Neural cell (in vitro differentiated cells): ENCODE data around the gene FMN2. TPM values are rescaled to one million over a fixed set of nuclear protein-coding genes. Genes with fewer than 3 reads are reported as not detected.

Source experiments
- H2AFZ ChIP-seq: fragments of 200-600, 300-800 bp; sonication (generic), shearing (Covaris generic); 2 replicates; pipeline ENCODE4 v1.6.0; 2014; ENCODE audit warnings: low read depth, mild to moderate bottlenecking, antibody characterized with exemption, low read length, moderate library complexity
- H3F3A ChIP-seq: fragments of 200-600 bp; shearing (Covaris generic); 2 replicates; pipeline ENCODE4 v1.6.1; 2016; ENCODE audit warnings: mild to moderate bottlenecking, moderate library complexity, mixed read lengths, antibody characterized with exemption, low read length; ENCODE audit not compliant: insufficient read depth, poor library complexity, severe bottlenecking
- H3K27ac ChIP-seq: fragments of 200-600, 300-800 bp; sonication (generic), shearing (Covaris generic); 2 replicates; pipeline ENCODE4 v1.5.1; 2014; ENCODE audit warnings: mild to moderate bottlenecking, low read length, moderate library complexity
- H3K27me3 ChIP-seq: fragments of 300-800, 200-600 bp; sonication (generic), shearing (Covaris generic); 2 replicates; pipeline ENCODE4 v1.6.0; 2014; ENCODE audit warnings: mild to moderate bottlenecking, low read depth, low read length, moderate library complexity; ENCODE audit not compliant: insufficient read depth
- H3K36me3 ChIP-seq: fragments of 300-800, 200-600 bp; sonication (generic), shearing (Covaris generic); 2 replicates; pipeline ENCODE4 v1.5.1; 2014; ENCODE audit warnings: mild to moderate bottlenecking, antibody characterized with exemption, low read length, moderate library complexity; ENCODE audit not compliant: insufficient read depth
- H3K4me2 ChIP-seq: fragments of 300-800, 200-600 bp; sonication (generic), shearing (Covaris generic); 2 replicates; pipeline ENCODE4 v1.6.0; 2014; ENCODE audit warnings: mild to moderate bottlenecking, low read length
- H3K4me3 ChIP-seq: fragments of 300-800, 200-600 bp; sonication (generic), shearing (Covaris generic); 2 replicates; pipeline ENCODE4 v1.5.1; 2014; ENCODE audit warnings: mild to moderate bottlenecking, low read length, moderate library complexity
- H3K79me2 ChIP-seq: fragments of 200-600 bp; shearing (Covaris generic); replicated peaks from 2 replicates; pipeline ENCODE4 v1.6.0; 2014; ENCODE audit warnings: mild to moderate bottlenecking, low read length, moderate library complexity; ENCODE audit not compliant: insufficient read depth
- H3K9ac ChIP-seq: fragments of 300-800, 200-600 bp; sonication (generic), shearing (Covaris generic); 2 replicates; pipeline ENCODE4 v1.6.1; 2016; ENCODE audit warnings: mild to moderate bottlenecking, low read length, mixed read lengths
- H3K9me2 ChIP-seq: fragments of 200-600 bp; shearing (Covaris generic); 2 replicates; pipeline ENCODE4 v1.6.1; 2016; ENCODE audit warnings: mild to moderate bottlenecking, low read length, mixed read lengths; ENCODE audit not compliant: insufficient read depth
- H3K9me3 ChIP-seq: fragments of 200-600, 300-800 bp; sonication (generic), shearing (Covaris generic); 2 replicates; pipeline ENCODE4 v1.6.1; 2016; ENCODE audit warnings: mild to moderate bottlenecking, mixed run types, low read length, moderate library complexity, mixed read lengths
- H4K20me1 ChIP-seq: fragments of 200-600 bp; shearing (Covaris generic); 2 replicates; pipeline ENCODE4 v1.6.1; 2016; ENCODE audit warnings: mild to moderate bottlenecking, mixed run types; ENCODE audit not compliant: insufficient read depth
- EP300 ChIP-seq: fragments of 450-650 bp; conservative IDR thresholded peaks from 2 replicates; pipeline ENCODE4 v1.6.1; 2014; ENCODE audit warnings: antibody characterized with exemption, mild to moderate bottlenecking, moderate library complexity; ENCODE audit not compliant: poor library complexity, severe bottlenecking
- EZH2 ChIP-seq: fragments of 200-600, 300-800 bp; shearing (Covaris generic), sonication (generic); IDR thresholded peaks from 2 replicates; pipeline ENCODE4 v1.6.1; 2014; ENCODE audit warnings: antibody characterized with exemption, low read length, borderline replicate concordance, mild to moderate bottlenecking; ENCODE audit not compliant: insufficient read depth, poor library complexity, severe bottlenecking
- MXI1 ChIP-seq: fragments of 450-650 bp; conservative IDR thresholded peaks from 2 replicates; pipeline ENCODE4 v1.6.1; 2014; ENCODE audit warnings: antibody characterized with exemption, mild to moderate bottlenecking; ENCODE audit not compliant: poor library complexity, severe bottlenecking
- POLR2AphosphoS5 ChIP-seq: IDR thresholded peaks from 2 replicates; pipeline ENCODE4 v1.6.1; 2012
- RAD21 ChIP-seq: fragments of 450-650 bp; conservative IDR thresholded peaks from 2 replicates; pipeline ENCODE4 v1.6.1; 2014; ENCODE audit warnings: antibody characterized with exemption, mild to moderate bottlenecking, moderate library complexity
- SMC3 ChIP-seq: fragments of 450-650 bp; conservative IDR thresholded peaks from 2 replicates; pipeline ENCODE4 v1.6.1; 2014; ENCODE audit warnings: antibody characterized with exemption, mild to moderate bottlenecking, moderate library complexity; ENCODE audit not compliant: poor library complexity
- TAF1 ChIP-seq: IDR thresholded peaks from 2 replicates; pipeline ENCODE4 v1.6.1; 2012; ENCODE audit warnings: low read depth
- polyA plus RNA-seq: library from polyadenylated mRNA; depleted of rRNA; stranded (reverse); fragments of >200 nt; gene quantifications from 2 replicates; pipeline ENCODE4 v1.2.3, GENCODE V29; 2014
- TF ChIP-seq, protein P1 (sequence below): IDR thresholded peaks from 2 replicates; pipeline ENCODE4 v1.6.1; 2012; ENCODE audit warnings: borderline replicate concordance
- TF ChIP-seq, protein P2 (sequence below): fragments of 450-650 bp; IDR thresholded peaks from 2 replicates; pipeline ENCODE4 v1.5.1; 2014; ENCODE audit warnings: antibody characterized with exemption, mild to moderate bottlenecking, moderate library complexity; ENCODE audit not compliant: poor library complexity, severe bottlenecking

The FMN2 gene
- polyA plus RNA-seq, 1 donor from 2014 or later, result 23.9 TPM

DNA sequence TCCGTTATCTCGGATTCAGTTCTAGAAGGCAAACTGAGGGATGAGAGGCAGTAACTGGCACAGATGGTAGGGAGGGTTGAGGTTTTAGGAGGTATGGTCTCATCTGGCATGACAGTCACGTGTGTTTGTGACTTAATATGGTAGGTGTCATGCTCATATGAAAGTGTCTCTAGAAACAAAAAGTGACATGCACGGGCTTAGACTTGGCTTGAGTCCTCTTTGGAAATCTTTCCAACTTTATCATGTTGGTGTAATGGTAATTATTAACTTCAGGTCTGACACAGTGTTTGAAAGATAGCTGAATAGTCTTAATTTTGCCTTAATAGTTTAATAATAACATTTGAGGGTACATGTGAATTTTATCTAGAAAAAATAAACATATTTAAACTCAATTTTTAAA lies 218.1 kb downstream of the FMN2 start:
- H3K36me3 ChIP-seq, result no peaks in the 10 kb centered on the region
- H3K4me3 ChIP-seq, result no peak overlapping the region
- TF ChIP-seq MXI1 (no peak), TAF1 (no peak), EP300 (no peak), SMC3 (no peak)
- no peaks in the 10 kb centered on the region for H3K79me2 ChIP-seq
- H3K27ac ChIP-seq, result no peak overlapping the region
- no peak overlapping the region for H2AFZ ChIP-seq
- H4K20me1 ChIP-seq, result no peaks in the 10 kb centered on the region
- no peak overlapping the region for H3K9ac ChIP-seq
- H3K4me2 ChIP-seq, result no peak overlapping the region
- H3F3A ChIP-seq, result no peaks in the 10 kb centered on the region
- no peaks in the 10 kb centered on the region for H3K9me2 ChIP-seq
- H3K27me3 ChIP-seq, result no peaks in the 10 kb centered on the region
- no peaks in the 10 kb centered on the region for H3K9me3 ChIP-seq

GRCh38 chr1:240310226-240310925 lies 218.7 kb downstream of the FMN2 start:
- TF ChIP-seq RAD21 (no peak), EP300 (no peak), SMC3 (no peak), TAF1 (no peak), MXI1 (no peak), EZH2 (no peak), POLR2AphosphoS5 (no peak)
- TF ChIP-seq, protein P1, sequence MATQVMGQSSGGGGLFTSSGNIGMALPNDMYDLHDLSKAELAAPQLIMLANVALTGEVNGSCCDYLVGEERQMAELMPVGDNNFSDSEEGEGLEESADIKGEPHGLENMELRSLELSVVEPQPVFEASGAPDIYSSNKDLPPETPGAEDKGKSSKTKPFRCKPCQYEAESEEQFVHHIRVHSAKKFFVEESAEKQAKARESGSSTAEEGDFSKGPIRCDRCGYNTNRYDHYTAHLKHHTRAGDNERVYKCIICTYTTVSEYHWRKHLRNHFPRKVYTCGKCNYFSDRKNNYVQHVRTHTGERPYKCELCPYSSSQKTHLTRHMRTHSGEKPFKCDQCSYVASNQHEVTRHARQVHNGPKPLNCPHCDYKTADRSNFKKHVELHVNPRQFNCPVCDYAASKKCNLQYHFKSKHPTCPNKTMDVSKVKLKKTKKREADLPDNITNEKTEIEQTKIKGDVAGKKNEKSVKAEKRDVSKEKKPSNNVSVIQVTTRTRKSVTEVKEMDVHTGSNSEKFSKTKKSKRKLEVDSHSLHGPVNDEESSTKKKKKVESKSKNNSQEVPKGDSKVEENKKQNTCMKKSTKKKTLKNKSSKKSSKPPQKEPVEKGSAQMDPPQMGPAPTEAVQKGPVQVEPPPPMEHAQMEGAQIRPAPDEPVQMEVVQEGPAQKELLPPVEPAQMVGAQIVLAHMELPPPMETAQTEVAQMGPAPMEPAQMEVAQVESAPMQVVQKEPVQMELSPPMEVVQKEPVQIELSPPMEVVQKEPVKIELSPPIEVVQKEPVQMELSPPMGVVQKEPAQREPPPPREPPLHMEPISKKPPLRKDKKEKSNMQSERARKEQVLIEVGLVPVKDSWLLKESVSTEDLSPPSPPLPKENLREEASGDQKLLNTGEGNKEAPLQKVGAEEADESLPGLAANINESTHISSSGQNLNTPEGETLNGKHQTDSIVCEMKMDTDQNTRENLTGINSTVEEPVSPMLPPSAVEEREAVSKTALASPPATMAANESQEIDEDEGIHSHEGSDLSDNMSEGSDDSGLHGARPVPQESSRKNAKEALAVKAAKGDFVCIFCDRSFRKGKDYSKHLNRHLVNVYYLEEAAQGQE, result no peak
- TF ChIP-seq, protein P2, sequence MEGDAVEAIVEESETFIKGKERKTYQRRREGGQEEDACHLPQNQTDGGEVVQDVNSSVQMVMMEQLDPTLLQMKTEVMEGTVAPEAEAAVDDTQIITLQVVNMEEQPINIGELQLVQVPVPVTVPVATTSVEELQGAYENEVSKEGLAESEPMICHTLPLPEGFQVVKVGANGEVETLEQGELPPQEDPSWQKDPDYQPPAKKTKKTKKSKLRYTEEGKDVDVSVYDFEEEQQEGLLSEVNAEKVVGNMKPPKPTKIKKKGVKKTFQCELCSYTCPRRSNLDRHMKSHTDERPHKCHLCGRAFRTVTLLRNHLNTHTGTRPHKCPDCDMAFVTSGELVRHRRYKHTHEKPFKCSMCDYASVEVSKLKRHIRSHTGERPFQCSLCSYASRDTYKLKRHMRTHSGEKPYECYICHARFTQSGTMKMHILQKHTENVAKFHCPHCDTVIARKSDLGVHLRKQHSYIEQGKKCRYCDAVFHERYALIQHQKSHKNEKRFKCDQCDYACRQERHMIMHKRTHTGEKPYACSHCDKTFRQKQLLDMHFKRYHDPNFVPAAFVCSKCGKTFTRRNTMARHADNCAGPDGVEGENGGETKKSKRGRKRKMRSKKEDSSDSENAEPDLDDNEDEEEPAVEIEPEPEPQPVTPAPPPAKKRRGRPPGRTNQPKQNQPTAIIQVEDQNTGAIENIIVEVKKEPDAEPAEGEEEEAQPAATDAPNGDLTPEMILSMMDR, result no peak
- H3K36me3 ChIP-seq, result no peaks in the 10 kb centered on the region
- H3K27ac ChIP-seq, result no peak overlapping the region
- H3K9me2 ChIP-seq, result no peaks in the 10 kb centered on the region
- no peaks in the 10 kb centered on the region for H3F3A ChIP-seq
- no peaks in the 10 kb centered on the region for H3K79me2 ChIP-seq
- no peaks in the 10 kb centered on the region for H4K20me1 ChIP-seq
- no peak overlapping the region for H3K4me3 ChIP-seq
- H2AFZ ChIP-seq, result no peak overlapping the region
- H3K27me3 ChIP-seq, result no peaks in the 10 kb centered on the region
- H3K4me2 ChIP-seq, result no peak overlapping the region
- H3K9ac ChIP-seq, result no peak overlapping the region
- H3K9me3 ChIP-seq, result no peaks in the 10 kb centered on the region
